Measurements from ENCODE around the gene PLEKHA8. TPM values are rescaled to one million over a fixed set of nuclear protein-coding genes. Genes with fewer than 3 reads are reported as not detected.

PLEKHA8 gene
- total and polyA plus RNA-seq, 10 of the 15 experiments (the other 5 are each of a cell fraction or from before 2014, with no cell fraction given), result 1.1 to 13.2 (median 5.7) TPM

- TF ChIP-seq ELK1 (IDR thresholded peaks at IDR 0.05; ENCODE audit: low read depth, low read length) (no peak), MXI1 (IDR thresholded peaks at IDR 0.05; ENCODE audit: low read depth, low read length) (no peak), PRDM15 (CRISPR knock-in tag; IDR thresholded peaks at IDR 0.05) (no peak), POLR2AphosphoS5 (IDR thresholded peaks at IDR 0.05; ENCODE audit: low read length) (no peak), JUND (IDR thresholded peaks at IDR 0.05; ENCODE audit: low read depth, low read length) (no peak)
Measured at GRCh38 chr7:30069096-30069867, 41.1 kb downstream of the PLEKHA8 start (continued).

GRCh38 chr7:30070052-30070451 lies 41.8 kb downstream of the PLEKHA8 start:
- Histone ChIP-seq H3K27ac (ENCODE audit: control insufficient read depth, insufficient read depth) (no peak overlapping the region), H3K36me3 (ENCODE audit: control insufficient read depth in 2 of 2, insufficient read depth in 2 of 2, low read length in 1 of 2) (no peaks in the 10 kb centered on the region; a peak in 2 of 4 replicates), H3K4me3 (no peak overlapping the region), H3K9me3 (replicated peaks; ENCODE audit: control insufficient read depth, insufficient read depth, low read length) (no peaks in the 10 kb centered on the region), H3K4me1 (ENCODE audit: control insufficient read depth, insufficient read depth, low read length) (no peaks in the 10 kb centered on the region), H2AFZ (ENCODE audit: control insufficient read depth, low read depth, low read length) (no peak overlapping the region), H3K9ac (ENCODE audit: control insufficient read depth, insufficient read depth, low read length) (no peak overlapping the region), H3K4me2 (ENCODE audit: control insufficient read depth, insufficient read depth) (no peak overlapping the region), H3K27me3 (replicated peaks in 1 of 2; ENCODE audit: control insufficient read depth in 2 of 2, insufficient read depth in 2 of 2, low read length in 1 of 2) (no peaks in the 10 kb centered on the region), H4K20me1 (ENCODE audit: control insufficient read depth, insufficient read depth) (no peaks in the 10 kb centered on the region), H3K79me2 (ENCODE audit: control insufficient read depth, insufficient read depth, low read length) (no peaks in the 10 kb centered on the region)
- no peak for DNase-seq (ENCODE audit: low read depth, low spot score)
- no peak for ATAC-seq
- CTCF ChIA-PET, result interaction anchor here (0.6 to 1.3 kb wide), 3 partner anchors 8 to 22 kb away, joined by 3 to 6 read pairs (median 3); no protein-coding TSS in a partner anchor
- POLR2A ChIA-PET, result no interaction called here
- RAD21 ChIA-PET (ENCODE audit: unreplicated experiment), result interaction anchor here (0.6 kb wide), 1 partner anchor 77 kb away, joined by 3 read pairs; no protein-coding TSS in a partner anchor
- intact Hi-C loops (cut with micrococcal nuclease; ENCODE audit: unreplicated experiment) (no loop called here), in situ Hi-C loops (cut with MboI) (loop anchor here (10.0 to 25.0 kb wide), 2 partner anchors 315 to 433 kb away; no protein-coding TSS in a partner anchor)
- WGBS (ENCODE audit: insufficient coverage, insufficient replicate concordance, low lambda C conversion rate, missing lambda C conversion rate), result 63% methylated on average over 1 of the region's 1 CpG
- BruUV-seq (replicated peaks), result no TSS peak
- TF ChIP-seq KAT2A (conservative IDR thresholded peaks at IDR 0.05; ENCODE audit: control insufficient read depth, low read depth, low read length) (no peak), NFIC (IDR thresholded peaks at IDR 0.05; ENCODE audit: low read depth, low read length) (no peak), IRF3 (IDR thresholded peaks at IDR 0.05) (no peak), TAF1 (IDR thresholded peaks at IDR 0.05; ENCODE audit: borderline replicate concordance, low read depth, low read length) (no peak), NFXL1 (IDR thresholded peaks at IDR 0.05; ENCODE audit: borderline replicate concordance) (no peak), RAD51 (IDR thresholded peaks at IDR 0.05) (no peak), HDGF (IDR thresholded peaks at IDR 0.05) (no peak)
- SMC1A ChIA-PET (ENCODE audit: uncharacterized antibody, unreplicated experiment), result interaction anchor here (1.2 to 2.0 kb wide), 2 partner anchors 8 to 11 kb away, joined by 4 to 8 read pairs; no protein-coding TSS in a partner anchor
- FAIRE-seq, result no peak
